Liver (tissue), 9 donors: Measurements from ENCODE around the gene OGA. TPM values are rescaled to one million over a fixed set of nuclear protein-coding genes. Genes with fewer than 3 reads are reported as not detected.

Experiments
- DNase-seq: peaks from one replicate; pipeline ENCODE4 v3.0.0-alpha.2; 2017; ENCODE audit warnings: low spot score
- H3K27ac ChIP-seq, 2 donors: one replicate each; pipeline ENCODE4 v1.7.0; 2013; ENCODE audit warnings: inconsistent platforms in 2 of 2, low read length in 2 of 2, control low read depth in 1 of 2, low read depth in 1 of 2, mild to moderate bottlenecking in 1 of 2
- H3K27me3 ChIP-seq, 4 donors: one replicate each; pipeline versions ENCODE4 v1.6.1 to v1.7.0; 2013; ENCODE audit warnings: low read length in 3 of 4, inconsistent platforms in 1 of 4, mild to moderate bottlenecking in 1 of 4, moderate library complexity in 1 of 4; ENCODE audit not compliant: control insufficient read depth in 4 of 4, insufficient read depth in 4 of 4
- H3K36me3 ChIP-seq, 4 donors: one replicate each; pipeline versions ENCODE4 v1.6.1 to v1.7.0; 2013; ENCODE audit warnings: low read length in 3 of 4, mild to moderate bottlenecking in 3 of 4, low read depth in 1 of 4, moderate library complexity in 1 of 4; ENCODE audit not compliant: control insufficient read depth in 4 of 4, insufficient read depth in 3 of 4
- H3K4me1 ChIP-seq, 4 donors: one replicate each; pipeline versions ENCODE4 v1.6.1 to v1.7.0; 2013; ENCODE audit warnings: low read length in 3 of 4, mild to moderate bottlenecking in 3 of 4, moderate library complexity in 1 of 4; ENCODE audit not compliant: control insufficient read depth in 4 of 4, insufficient read depth in 4 of 4
- H3K4me3 ChIP-seq, 3 donors: one replicate each; pipeline versions ENCODE4 v1.6.1 to v1.7.0; 2013; ENCODE audit warnings: low read length in 3 of 3, control low read depth in 1 of 3, low read depth in 1 of 3, mild to moderate bottlenecking in 1 of 3
- H3K9ac ChIP-seq, 2 donors: one replicate each; pipeline ENCODE4 v1.7.0; 2013; ENCODE audit warnings: low read length in 2 of 2, mild to moderate bottlenecking in 2 of 2, moderate library complexity in 2 of 2, control low read depth in 1 of 2, low read depth in 1 of 2
- H3K9me3 ChIP-seq, 4 donors: one replicate each; pipeline versions ENCODE4 v1.6.1 to v1.7.0; 2013; ENCODE audit warnings: low read length in 3 of 4; ENCODE audit not compliant: control insufficient read depth in 4 of 4
- ATF3 ChIP-seq: IDR thresholded peaks from 2 replicates; pipeline ENCODE4 v1.6.1; 2016; ENCODE audit warnings: antibody characterized with exemption
- CTCF ChIP-seq: fragments of 150-350 bp; IDR thresholded peaks from 2 replicates; pipeline ENCODE4 v1.5.1; 2017; ENCODE audit warnings: improper control_type of control experiment, low read depth, low read length; ENCODE audit not compliant: missing input control
- FOXA1 ChIP-seq: IDR thresholded peaks from 2 replicates; pipeline ENCODE4 v1.6.1; 2016; ENCODE audit warnings: antibody characterized with exemption
- FOXA2 ChIP-seq: IDR thresholded peaks from 2 replicates; pipeline ENCODE4 v1.6.1; 2016; ENCODE audit warnings: antibody characterized with exemption
- GABPA ChIP-seq, 2 donors: IDR thresholded peaks in 1 of 2; conservative IDR thresholded peaks in 1 of 2; 2 replicates each; pipeline ENCODE4 v1.6.1; 2016; ENCODE audit warnings: antibody characterized with exemption in 2 of 2, mild to moderate bottlenecking in 1 of 2, moderate library complexity in 1 of 2
- HNF4A ChIP-seq, 2 donors: conservative IDR thresholded peaks; 2 replicates each; pipeline ENCODE4 v1.6.1; 2016; ENCODE audit warnings: antibody characterized with exemption in 2 of 2, mild to moderate bottlenecking in 2 of 2
- HNF4G ChIP-seq: IDR thresholded peaks from 2 replicates; pipeline ENCODE4 v1.6.1; 2016; ENCODE audit warnings: antibody characterized with exemption
- JUND ChIP-seq, 2 donors: IDR thresholded peaks; 2 replicates each; pipeline ENCODE4 v1.6.1; 2016; ENCODE audit warnings: antibody characterized with exemption in 2 of 2
- NR2F2 ChIP-seq: IDR thresholded peaks from 2 replicates; pipeline ENCODE4 v1.6.1; 2016; ENCODE audit warnings: antibody characterized with exemption
- RAD21 ChIP-seq, 2 donors: IDR thresholded peaks; 2 replicates each; pipeline ENCODE4 v1.6.1; 2016; ENCODE audit warnings: antibody characterized with exemption in 2 of 2, mild to moderate bottlenecking in 2 of 2
- REST ChIP-seq: IDR thresholded peaks from 2 replicates; pipeline ENCODE4 v1.6.1; 2016; ENCODE audit warnings: antibody characterized with exemption, mild to moderate bottlenecking
- RXRA ChIP-seq, 2 donors: IDR thresholded peaks; 2 replicates each; pipeline ENCODE4 v1.6.1; 2017 to 2018; ENCODE audit warnings: antibody characterized with exemption in 2 of 2, mild to moderate bottlenecking in 1 of 2
- SP1 ChIP-seq: IDR thresholded peaks from 2 replicates; pipeline ENCODE4 v1.6.1; 2018; ENCODE audit warnings: antibody characterized with exemption, mild to moderate bottlenecking
- TAF1 ChIP-seq: conservative IDR thresholded peaks from 2 replicates; pipeline ENCODE4 v1.6.1; 2016; ENCODE audit warnings: antibody characterized with exemption, mild to moderate bottlenecking
- WGBS: extraction: QIAGEN DNeasy Blood & Tissue Kit; methylation state at CpG from one replicate; pipeline ENCODE4 v1.1.7; 2013; 5-methylcytosine and 5-hydroxymethylcytosine counted together
- polyA plus RNA-seq, 2 donors: library from polyadenylated mRNA; stranded (reverse) in 1 of 2; unstranded in 1 of 2; fragments of 200-250 nt in 1 of 2; fragments of >200 nt in 1 of 2; fragmentation: Nextera tagmentation in 1 of 2; extraction: Ambion mirVana in 1 of 2; gene quantifications; one replicate each; pipeline versions ENCODE4 v1.2.1 to v1.2.3, GENCODE V29; 2013 to 2015
- total RNA-seq, 2 donors: library from RNA; depleted of rRNA; stranded (reverse); fragments of >200 nt; gene quantifications; one replicate each; pipeline ENCODE4 v1.2.3, GENCODE V29; 2014
- TF ChIP-seq, protein P1 (sequence below): IDR thresholded peaks from 2 replicates; pipeline ENCODE4 v1.6.1; 2016; ENCODE audit warnings: antibody characterized with exemption
- TF ChIP-seq, protein P2 (sequence below): IDR thresholded peaks from 2 replicates; pipeline ENCODE4 v1.6.1; 2016; ENCODE audit warnings: antibody characterized with exemption
- donor health status: healthy.
- donor health status: healthy.
- donor health status: healthy.
- donor health status: healthy.
- donor health status: healthy.

Gene OGA
- total and polyA plus RNA-seq, 4 donors = 18.0 to 64.3 (median 41.4) TPM

- H3K4me1 ChIP-seq = peaks cover 0 to under 1% (median 0%) of the 10 kb centered on the region in 4 donors
- WGBS = 71% methylated on average over 2 of the region's 2 CpGs
- H3K9ac ChIP-seq = no peak overlapping the region
- TF ChIP-seq FOXA1 (no peak), RXRA (IDR thresholded peaks at IDR 0.05) (no peak), HNF4G (no peak), ATF3 (no peak), NR2F2 (no peak), SP1 (no peak), GABPA (IDR thresholded peaks at IDR 0.05 in 1 of 2, conservative IDR thresholded peaks at IDR 0.05 in 1 of 2) (no peak), RAD21 (IDR thresholded peaks at IDR 0.05) (no peak), REST (no peak), JUND (IDR thresholded peaks at IDR 0.05) (no peak)
- TF ChIP-seq, protein P1, sequence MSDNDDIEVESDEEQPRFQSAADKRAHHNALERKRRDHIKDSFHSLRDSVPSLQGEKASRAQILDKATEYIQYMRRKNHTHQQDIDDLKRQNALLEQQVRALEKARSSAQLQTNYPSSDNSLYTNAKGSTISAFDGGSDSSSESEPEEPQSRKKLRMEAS = no peak
- TF ChIP-seq, protein P2, sequence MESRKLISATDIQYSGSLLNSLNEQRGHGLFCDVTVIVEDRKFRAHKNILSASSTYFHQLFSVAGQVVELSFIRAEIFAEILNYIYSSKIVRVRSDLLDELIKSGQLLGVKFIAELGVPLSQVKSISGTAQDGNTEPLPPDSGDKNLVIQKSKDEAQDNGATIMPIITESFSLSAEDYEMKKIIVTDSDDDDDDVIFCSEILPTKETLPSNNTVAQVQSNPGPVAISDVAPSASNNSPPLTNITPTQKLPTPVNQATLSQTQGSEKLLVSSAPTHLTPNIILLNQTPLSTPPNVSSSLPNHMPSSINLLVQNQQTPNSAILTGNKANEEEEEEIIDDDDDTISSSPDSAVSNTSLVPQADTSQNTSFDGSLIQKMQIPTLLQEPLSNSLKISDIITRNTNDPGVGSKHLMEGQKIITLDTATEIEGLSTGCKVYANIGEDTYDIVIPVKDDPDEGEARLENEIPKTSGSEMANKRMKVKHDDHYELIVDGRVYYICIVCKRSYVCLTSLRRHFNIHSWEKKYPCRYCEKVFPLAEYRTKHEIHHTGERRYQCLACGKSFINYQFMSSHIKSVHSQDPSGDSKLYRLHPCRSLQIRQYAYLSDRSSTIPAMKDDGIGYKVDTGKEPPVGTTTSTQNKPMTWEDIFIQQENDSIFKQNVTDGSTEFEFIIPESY = no peak
- H3K27me3 ChIP-seq = no peaks in the 10 kb centered on the region
- no peak overlapping the region for H3K27ac ChIP-seq
- DNase-seq = no peak
- no peaks in the 10 kb centered on the region for H3K36me3 ChIP-seq
- no peak overlapping the region for H3K4me3 ChIP-seq
- H3K9me3 ChIP-seq = no peaks in the 10 kb centered on the region
Measured at GRCh38 chr10:101824736-101825135, 6.5 kb upstream of the OGA start.

- no peaks in the 10 kb centered on the region for H3K9me3 ChIP-seq
- no peaks in the 10 kb centered on the region for H3K27me3 ChIP-seq
- H3K27ac ChIP-seq = peak overlapping the region; percentile 82 to 91
- H3K36me3 ChIP-seq = no peaks in the 10 kb centered on the region
- DNase-seq = no peak
- peak overlapping the region; percentile 1 to 65 (median 47) for H3K4me3 ChIP-seq
- 17% methylated on average over 14 of the region's 14 CpGs for WGBS
- peak overlapping the region in 1 of 2 donors; percentile 92 for H3K9ac ChIP-seq
- peaks cover 6 to 38% (median 22%) of the 10 kb centered on the region in 4 donors for H3K4me1 ChIP-seq
- no peak for TF ChIP-seq FOXA2
- no peak for TF ChIP-seq CTCF
- no peak for TF ChIP-seq TAF1
- TF ChIP-seq HNF4A (conservative IDR thresholded peaks at IDR 0.05) = peak in 1 of 2 donors; percentile 42
- peak; percentile 7 for TF ChIP-seq SP1
- TF ChIP-seq, protein P2 = no peak
Measured at GRCh38 chr10:101818872-101819633, 809 bp upstream of the OGA start.
